ENCODE measurements around the gene CPNE2. TPM values are rescaled to one million over a fixed set of nuclear protein-coding genes. Genes with fewer than 3 reads are reported as not detected.

The CPNE2 gene
- total RNA-seq, 1 donor from 2014 or later, result 145 TPM

GRCh38 chr16:57140931-57141668 lies 48.7 kb downstream of the CPNE2 start:
- peaks cover 43% of the 10 kb centered on the region for H3K36me3 Mint-ChIP-seq (ENCODE audit: low read depth, unreplicated experiment)
- TF ChIP-seq CTCF (IDR thresholded peaks at IDR 0.05; ENCODE audit: unreplicated experiment), result no peak
- H3K9me3 Mint-ChIP-seq (ENCODE audit: unreplicated experiment), result no peaks in the 10 kb centered on the region
- H3K27me3 Mint-ChIP-seq (ENCODE audit: unreplicated experiment), result peaks cover 28% of the 10 kb centered on the region
- peak overlapping the region; percentile 31 for H3K27ac Mint-ChIP-seq (ENCODE audit: unreplicated experiment)
- no peak for DNase-seq (ENCODE audit: low spot score)
- peaks cover 66% of the 10 kb centered on the region for H3K4me1 Mint-ChIP-seq (ENCODE audit: unreplicated experiment)
- no peak overlapping the region for H3K4me3 Mint-ChIP-seq (ENCODE audit: unreplicated experiment)

- Mint-ChIP-seq H3K27ac (ENCODE audit: unreplicated experiment) (peak overlapping the region; percentile 92), H3K27me3 (ENCODE audit: unreplicated experiment) (peaks cover 31% of the 10 kb centered on the region), H3K4me1 (ENCODE audit: unreplicated experiment) (peaks cover 74% of the 10 kb centered on the region), H3K9me3 (ENCODE audit: unreplicated experiment) (no peaks in the 10 kb centered on the region), H3K4me3 (ENCODE audit: unreplicated experiment) (peak overlapping the region; percentile 82), H3K36me3 (ENCODE audit: low read depth, unreplicated experiment) (peaks cover 38% of the 10 kb centered on the region)
- no peak for DNase-seq (ENCODE audit: low spot score)
- TF ChIP-seq CTCF (IDR thresholded peaks at IDR 0.05; ENCODE audit: unreplicated experiment), result no peak
Measured at GRCh38 chr16:57141822-57142631, 49.6 kb downstream of the CPNE2 start.

GRCh38 chr16:57143149-57143921 lies 51.0 kb downstream of the CPNE2 start:
- peak overlapping the region; percentile 13 for H3K27ac Mint-ChIP-seq (ENCODE audit: unreplicated experiment)
- H3K4me3 Mint-ChIP-seq (ENCODE audit: unreplicated experiment), result no peak overlapping the region
- no peak for DNase-seq (ENCODE audit: low spot score)
- H3K36me3 Mint-ChIP-seq (ENCODE audit: low read depth, unreplicated experiment), result peaks cover 32% of the 10 kb centered on the region
- H3K27me3 Mint-ChIP-seq (ENCODE audit: unreplicated experiment), result peaks cover 34% of the 10 kb centered on the region
- no peak for TF ChIP-seq CTCF (IDR thresholded peaks at IDR 0.05; ENCODE audit: unreplicated experiment)
- peaks cover 77% of the 10 kb centered on the region for H3K4me1 Mint-ChIP-seq (ENCODE audit: unreplicated experiment)
- H3K9me3 Mint-ChIP-seq (ENCODE audit: unreplicated experiment), result no peaks in the 10 kb centered on the region

GRCh38 chr16:57144027-57144426 lies 51.6 kb downstream of the CPNE2 start:
- H3K27ac Mint-ChIP-seq (ENCODE audit: unreplicated experiment), result peak overlapping the region; percentile 97
- DNase-seq (ENCODE audit: low spot score), result no peak
- H3K9me3 Mint-ChIP-seq (ENCODE audit: unreplicated experiment), result no peaks in the 10 kb centered on the region
- no peak overlapping the region for H3K4me3 Mint-ChIP-seq (ENCODE audit: unreplicated experiment)
- peaks cover 32% of the 10 kb centered on the region for H3K36me3 Mint-ChIP-seq (ENCODE audit: low read depth, unreplicated experiment)
- no peak for TF ChIP-seq CTCF (IDR thresholded peaks at IDR 0.05; ENCODE audit: unreplicated experiment)
- H3K27me3 Mint-ChIP-seq (ENCODE audit: unreplicated experiment), result peaks cover 32% of the 10 kb centered on the region
- peaks cover 77% of the 10 kb centered on the region for H3K4me1 Mint-ChIP-seq (ENCODE audit: unreplicated experiment)
